ENCODE data around the gene OST4. TPM values are rescaled to one million over a fixed set of nuclear protein-coding genes. Genes with fewer than 3 reads are reported as not detected.
A peak's percentile ranks its signal among the peaks of the same experiment; 100 is the strongest.

Gene OST4
- total and polyA plus RNA-seq, 2 donors = 273 to 386 TPM

DNA sequence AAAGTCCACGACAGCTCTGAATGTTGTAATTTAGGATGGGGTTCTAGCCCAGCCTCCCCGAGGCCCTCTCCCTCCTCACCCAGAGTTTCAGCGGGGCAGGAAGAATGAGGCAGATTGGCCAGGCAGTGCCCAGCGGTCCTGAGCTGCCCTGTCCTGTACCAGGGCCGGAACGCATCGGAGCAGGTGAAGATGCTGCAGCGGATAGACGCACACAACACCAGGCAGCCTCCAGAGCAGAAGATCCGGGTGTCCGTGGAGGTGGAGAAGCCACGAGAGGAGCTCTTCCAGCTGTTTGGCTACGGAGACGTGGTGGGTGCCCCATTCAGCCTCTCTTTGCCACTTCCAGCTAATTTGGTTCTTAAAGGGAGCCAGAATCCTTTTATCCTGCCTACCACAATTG, 25.9 kb upstream of the OST4 start:
- Histone ChIP-seq H3K36me3 (ENCODE audit: insufficient read depth) (no peaks in the 10 kb centered on the region), H3K27ac (ENCODE audit: low read depth) (no peak overlapping the region), H3K4me1 (ENCODE audit: insufficient read depth) (no peaks in the 10 kb centered on the region), H3K4me3 (ENCODE audit: low read depth, low read length) (no peak overlapping the region)
- WGBS = 91% methylated on average over 14 of the region's 14 CpGs
- no peak for DNase-seq (ENCODE audit: extremely low spot score)

DNA sequence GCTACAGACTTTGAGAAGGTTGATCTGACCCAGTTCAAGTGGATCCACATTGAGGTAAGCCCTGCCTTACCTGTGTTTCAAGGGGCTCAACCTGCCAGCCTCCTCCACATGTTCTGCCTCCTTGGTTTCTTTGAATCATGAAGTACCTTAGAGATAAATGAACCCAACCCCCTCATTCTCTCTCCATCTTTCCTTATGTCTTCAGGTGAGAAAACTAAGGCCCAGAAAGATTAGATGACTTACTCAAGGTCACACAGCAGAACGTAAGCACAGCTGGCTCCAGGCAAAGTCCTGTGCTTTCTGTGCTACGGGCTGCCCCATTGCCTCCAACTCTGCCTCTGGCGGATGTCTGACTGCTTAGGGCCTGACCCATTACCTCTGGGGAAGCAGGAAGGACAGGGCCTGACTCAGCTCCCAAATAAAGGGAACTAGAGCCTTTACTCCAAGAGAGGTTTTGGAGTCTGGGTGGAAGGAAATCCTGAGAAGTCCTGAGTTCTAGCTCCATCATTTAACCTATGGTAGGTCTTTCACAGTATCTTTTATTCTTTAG, 25.4 kb upstream of the OST4 start:
- Histone ChIP-seq H3K27ac (ENCODE audit: low read depth) (no peak overlapping the region), H3K4me1 (ENCODE audit: insufficient read depth) (no peaks in the 10 kb centered on the region), H3K36me3 (ENCODE audit: insufficient read depth) (no peaks in the 10 kb centered on the region), H3K4me3 (ENCODE audit: low read depth, low read length) (no peak overlapping the region)
- 79% methylated on average over 3 of the region's 3 CpGs for WGBS
- DNase-seq (ENCODE audit: extremely low spot score) = no peak

DNA sequence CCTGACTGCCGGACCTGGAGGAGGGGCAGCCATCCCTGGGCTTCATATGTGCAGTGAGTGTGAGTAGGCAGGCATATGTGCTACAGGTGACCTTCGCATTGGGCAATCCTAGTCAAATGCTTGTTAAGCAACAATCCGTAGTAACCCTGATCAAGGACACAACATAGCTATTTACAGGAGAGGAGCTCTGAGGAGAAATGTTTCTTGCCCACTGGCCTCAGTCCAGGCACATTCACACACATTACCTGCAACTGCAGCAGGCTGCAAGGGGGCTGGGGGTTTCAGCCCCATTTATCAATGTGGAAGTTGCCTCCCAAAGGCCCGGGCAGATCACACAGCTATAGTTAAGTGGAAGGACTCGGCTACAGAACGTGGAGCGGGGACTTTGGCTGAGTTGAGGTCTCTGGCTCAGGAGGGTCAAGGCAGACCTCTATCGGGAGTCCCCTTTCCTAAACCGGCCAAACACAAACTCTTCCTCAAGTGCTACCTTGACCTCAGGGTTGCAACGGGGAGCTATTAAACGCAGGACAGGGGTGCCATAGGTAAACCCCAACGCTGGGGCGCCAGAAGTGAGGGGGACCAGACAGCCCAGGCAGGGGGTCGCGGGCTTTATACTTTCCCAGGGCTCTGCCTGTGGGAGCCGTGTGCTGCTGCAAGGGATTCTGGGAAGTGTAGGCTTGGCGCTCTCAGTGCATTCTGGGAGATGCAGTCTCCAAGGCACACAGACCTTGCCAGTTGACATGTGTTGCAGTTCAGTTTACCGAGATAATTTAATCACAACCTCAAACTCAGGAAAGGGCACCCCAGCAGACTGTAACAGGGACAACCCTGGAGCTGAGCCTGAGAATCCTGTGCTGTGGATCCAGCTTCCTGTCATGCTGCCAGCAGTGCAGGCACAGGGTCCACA, 24.5 kb upstream of the OST4 start:
- no peak for DNase-seq (ENCODE audit: extremely low spot score)
- 25% methylated on average over 18 of the region's 18 CpGs for WGBS
- Histone ChIP-seq H3K27ac (ENCODE audit: low read depth) (no peak overlapping the region), H3K4me1 (ENCODE audit: insufficient read depth) (no peaks in the 10 kb centered on the region), H3K4me3 (ENCODE audit: low read depth, low read length) (peak overlapping the region; percentile 5), H3K36me3 (ENCODE audit: insufficient read depth) (no peaks in the 10 kb centered on the region)

DNA sequence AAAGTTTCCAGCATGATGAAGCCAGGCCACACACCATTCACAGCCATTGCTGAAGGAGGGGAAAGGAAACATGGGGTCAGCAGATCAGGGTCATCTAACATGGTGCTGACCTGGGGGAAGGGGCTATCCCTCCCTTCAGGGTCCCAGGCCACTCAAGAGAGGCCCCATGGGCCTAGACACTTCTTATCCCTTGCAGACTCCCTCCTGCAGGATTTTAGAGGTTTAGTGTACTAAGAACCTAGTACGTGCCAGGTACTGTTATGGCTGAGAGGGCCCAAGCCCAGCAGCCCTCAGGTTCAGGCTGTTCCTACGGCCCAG, 23.9 kb upstream of the OST4 start:
- no peak overlapping the region for H3K27ac ChIP-seq (ENCODE audit: low read depth)
- H3K4me3 ChIP-seq (ENCODE audit: low read depth, low read length) = no peak overlapping the region
- WGBS = 94% methylated on average over 2 of the region's 2 CpGs
- H3K4me1 ChIP-seq (ENCODE audit: insufficient read depth) = no peaks in the 10 kb centered on the region
- H3K36me3 ChIP-seq (ENCODE audit: insufficient read depth) = no peaks in the 10 kb centered on the region
- DNase-seq (ENCODE audit: extremely low spot score) = no peak

DNA sequence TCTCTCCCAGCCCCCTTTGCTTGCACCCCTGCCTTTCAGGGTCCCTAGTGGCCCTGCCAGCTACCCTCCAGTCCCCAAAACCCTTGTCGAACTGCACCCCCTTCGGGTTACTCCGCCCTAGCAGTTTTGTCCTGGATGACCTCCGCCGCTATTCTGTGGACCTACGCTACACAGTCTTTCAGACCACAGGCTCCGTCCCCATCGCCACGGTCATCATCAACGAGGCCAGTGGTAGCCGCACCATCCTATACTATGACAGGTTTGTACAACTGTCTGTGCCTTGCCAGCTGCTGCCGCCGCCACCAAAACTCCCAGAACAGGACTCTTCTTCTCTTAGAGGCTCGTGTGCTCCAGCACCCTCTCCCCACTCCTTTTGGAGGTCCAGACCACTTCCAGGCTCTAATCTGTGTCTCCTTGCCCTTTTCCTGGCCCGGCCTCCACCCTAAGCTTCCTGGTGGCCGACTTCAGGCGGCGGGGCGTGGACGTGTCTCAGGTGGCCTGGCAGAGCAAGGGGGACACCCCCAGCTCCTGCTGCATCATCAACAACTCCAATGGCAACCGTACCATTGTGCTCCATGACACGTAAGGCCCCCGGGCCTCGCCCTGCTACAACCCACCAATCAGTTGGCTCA, 23.0 kb upstream of the OST4 start:
- no peak overlapping the region for H3K27ac ChIP-seq (ENCODE audit: low read depth)
- DNase-seq (ENCODE audit: extremely low spot score) = no peak
- no peak overlapping the region for H3K4me3 ChIP-seq (ENCODE audit: low read depth, low read length)
- H3K36me3 ChIP-seq (ENCODE audit: insufficient read depth) = no peaks in the 10 kb centered on the region
- H3K4me1 ChIP-seq (ENCODE audit: insufficient read depth) = no peaks in the 10 kb centered on the region
- WGBS = 92% methylated on average over 24 of the region's 24 CpGs

DNA sequence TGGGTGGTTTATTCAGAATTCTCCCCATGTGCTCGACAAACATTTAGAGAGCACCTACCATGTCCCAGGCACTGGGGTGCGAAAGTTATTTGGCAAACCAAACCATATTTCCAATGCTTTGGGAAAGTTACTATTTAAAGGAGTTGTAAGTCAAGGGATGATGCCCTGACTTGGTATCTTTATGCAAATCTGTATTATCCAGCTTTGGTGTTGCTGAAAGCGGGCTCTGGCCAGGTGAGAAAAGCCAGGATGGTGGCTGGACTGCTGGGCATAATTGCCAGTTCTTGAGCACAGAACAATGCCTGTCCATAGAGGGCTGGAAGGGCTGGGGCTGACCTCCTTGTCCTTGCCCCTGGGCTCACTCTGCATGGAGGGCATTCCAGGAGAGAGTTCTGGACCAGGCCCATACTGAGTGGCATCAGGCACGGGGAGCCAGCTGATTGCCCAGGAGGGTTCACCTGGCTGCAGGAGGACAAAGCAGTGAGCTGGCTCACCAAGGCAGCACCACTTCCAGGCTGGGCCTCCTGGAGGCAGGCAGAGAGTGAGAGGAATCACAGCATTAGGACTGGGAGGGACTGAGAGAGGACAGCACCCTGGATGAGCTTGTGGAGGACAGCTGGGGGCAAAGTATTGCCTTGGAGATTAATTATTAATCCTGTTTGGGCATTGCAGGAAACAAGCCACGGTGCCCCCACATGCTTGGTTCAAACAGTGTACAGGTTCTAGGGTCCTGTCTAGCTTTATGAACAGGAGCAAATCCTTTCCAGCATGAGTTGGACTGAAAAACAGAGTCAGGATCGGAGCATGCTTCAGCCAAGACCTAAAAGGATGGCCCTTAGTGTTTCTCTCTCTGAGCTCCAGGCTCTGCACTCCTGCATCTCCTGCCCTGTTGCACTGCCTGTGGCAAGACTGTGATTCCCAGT, 22.2 kb upstream of the OST4 start:
- Histone ChIP-seq H3K4me3 (ENCODE audit: low read depth, low read length) (no peak overlapping the region), H3K4me1 (ENCODE audit: insufficient read depth) (no peaks in the 10 kb centered on the region), H3K27ac (ENCODE audit: low read depth) (no peak overlapping the region), H3K36me3 (ENCODE audit: insufficient read depth) (no peaks in the 10 kb centered on the region)
- no peak for DNase-seq (ENCODE audit: extremely low spot score)
- 87% methylated on average over 6 of the region's 6 CpGs for WGBS

DNA sequence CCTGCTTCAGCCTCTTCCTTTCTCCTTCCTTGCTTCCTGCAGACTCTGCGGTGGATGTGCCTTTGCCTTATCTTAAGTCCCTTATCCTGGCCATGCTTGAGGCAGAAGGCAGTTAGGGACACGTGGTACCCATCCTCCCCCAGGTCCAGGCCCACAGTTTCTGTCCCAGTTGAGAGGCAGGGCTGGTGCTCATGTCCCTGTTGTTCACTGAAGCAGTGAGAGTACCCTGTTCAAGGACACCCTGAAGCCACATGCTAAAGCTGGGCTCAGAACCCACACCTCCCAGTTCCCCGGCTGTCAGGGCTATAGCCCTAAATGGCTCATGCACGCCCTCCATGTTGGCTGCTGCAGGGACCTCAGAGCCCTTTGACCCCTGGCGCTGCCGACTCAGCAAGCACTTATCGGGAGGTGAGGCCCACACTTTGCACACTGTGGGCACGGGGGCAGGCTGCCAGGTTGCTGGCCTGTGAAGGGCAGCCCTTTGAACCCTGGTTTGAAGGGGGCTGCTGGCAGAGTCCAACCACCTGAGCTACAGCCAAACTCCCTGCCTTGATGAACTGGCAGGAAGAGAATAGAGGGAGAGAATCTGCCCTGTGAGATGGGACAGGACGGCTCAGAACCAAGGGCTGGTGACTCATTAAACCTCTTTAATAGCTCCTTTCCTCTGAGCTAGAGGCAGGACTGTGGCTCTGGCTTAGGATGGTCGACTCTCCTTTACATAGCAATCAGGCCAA, 21.4 kb upstream of the OST4 start:
- DNase-seq (ENCODE audit: extremely low spot score) = no peak
- Histone ChIP-seq H3K4me1 (ENCODE audit: insufficient read depth) (no peaks in the 10 kb centered on the region), H3K36me3 (ENCODE audit: insufficient read depth) (no peaks in the 10 kb centered on the region), H3K4me3 (ENCODE audit: low read depth, low read length) (no peak overlapping the region), H3K27ac (ENCODE audit: low read depth) (no peak overlapping the region)
- 71% methylated on average over 10 of the region's 10 CpGs for WGBS

DNA sequence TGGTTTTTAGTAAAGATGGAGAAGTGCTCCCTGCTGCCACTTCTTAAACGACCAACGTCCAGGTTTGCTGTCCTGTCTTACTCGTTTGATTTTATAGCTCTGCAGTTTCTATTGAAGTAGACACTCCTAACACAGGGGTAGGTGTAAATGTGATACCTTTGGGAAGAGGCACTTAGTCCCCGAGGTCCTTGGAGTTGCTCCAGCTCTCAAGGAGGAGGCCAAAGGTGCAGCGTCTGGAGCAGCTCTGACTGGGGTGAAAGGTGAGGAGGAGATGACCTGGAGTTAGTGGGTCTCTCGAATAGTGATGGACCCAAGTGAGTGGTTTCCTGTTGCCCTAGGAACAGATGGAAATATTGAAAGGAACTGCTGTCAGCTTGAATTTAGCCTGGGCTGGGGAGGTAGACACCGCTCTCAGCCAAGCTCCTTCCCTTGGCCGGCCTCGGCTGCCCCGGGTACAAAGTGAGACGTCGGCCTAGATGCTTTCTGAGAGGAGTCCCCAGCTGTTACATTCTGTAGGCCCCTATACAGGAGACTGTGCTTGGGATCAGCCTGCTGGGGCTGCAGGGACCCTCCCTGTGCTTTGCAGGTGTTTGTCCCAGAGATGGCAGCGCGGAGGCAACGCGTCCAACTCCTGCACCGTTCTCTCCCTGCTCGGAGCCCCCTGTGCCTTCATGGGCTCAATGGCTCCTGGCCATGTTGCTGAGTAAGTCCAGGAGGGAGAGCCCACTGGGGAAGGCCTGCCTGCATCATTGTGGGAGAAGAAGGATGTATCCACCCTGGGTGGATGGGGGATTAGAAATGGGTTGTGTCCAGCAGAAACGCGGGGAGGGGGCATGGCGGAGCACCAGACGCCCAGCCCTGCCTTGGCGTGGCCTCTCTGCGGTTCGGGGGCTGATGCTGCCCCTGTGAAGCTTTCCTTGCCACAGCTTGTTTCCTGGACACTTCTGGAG, 20.6 kb upstream of the OST4 start:
- no peak overlapping the region for H3K27ac ChIP-seq (ENCODE audit: low read depth)

DNA sequence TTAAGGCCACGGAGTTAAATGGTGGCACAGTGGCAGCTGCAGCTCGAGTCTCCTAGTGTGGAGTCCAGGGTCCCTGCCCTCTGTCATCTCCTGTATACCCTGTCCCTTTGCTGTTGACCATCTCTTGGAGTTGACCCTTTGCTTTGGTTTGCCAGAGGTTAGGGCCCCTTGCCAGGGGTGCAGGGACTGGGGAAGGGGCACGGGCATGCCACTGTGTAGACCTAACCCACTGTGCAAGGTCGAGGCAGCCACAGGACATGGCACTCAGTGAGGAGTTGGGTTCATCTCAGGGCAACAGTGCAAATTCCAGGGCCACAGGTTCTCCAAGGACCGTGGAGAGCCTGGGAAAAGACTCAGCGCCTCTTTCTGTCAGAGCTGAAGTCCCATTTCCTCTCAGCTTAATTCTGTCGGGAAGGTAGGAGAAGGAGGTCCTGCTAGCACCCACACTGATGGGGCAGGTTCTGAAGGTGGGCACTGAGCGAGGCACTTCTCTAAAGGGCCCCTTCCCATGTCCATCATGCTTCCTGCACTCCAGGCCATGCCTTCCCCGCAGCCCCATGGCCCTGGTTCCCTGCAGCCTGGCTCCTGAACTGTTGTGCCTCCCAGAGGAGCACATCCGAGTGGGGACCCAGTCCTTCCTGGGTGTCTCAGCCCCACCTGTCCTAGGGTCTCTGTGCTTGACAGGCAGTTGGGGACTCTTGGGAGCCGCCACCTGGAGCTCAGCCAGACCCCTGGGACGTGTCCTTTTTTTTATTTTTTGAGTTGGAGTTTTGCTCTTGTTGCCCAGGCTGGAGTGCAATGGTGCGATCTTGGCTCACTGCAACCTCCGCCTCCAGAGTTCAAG, 17.9 kb upstream of the OST4 start:
- DNase-seq (ENCODE audit: extremely low spot score) = no peak
- H3K4me1 ChIP-seq (ENCODE audit: insufficient read depth) = peaks cover 1% of the 10 kb centered on the region
- H3K27ac ChIP-seq (ENCODE audit: low read depth) = no peak overlapping the region
- 87% methylated on average over 14 of the region's 14 CpGs for WGBS
- H3K36me3 ChIP-seq (ENCODE audit: insufficient read depth) = no peaks in the 10 kb centered on the region
- H3K4me3 ChIP-seq (ENCODE audit: low read depth, low read length) = no peak overlapping the region

More for the DNA sequence above, 20.6 kb upstream of the OST4 start:
- no peaks in the 10 kb centered on the region for H3K36me3 ChIP-seq (ENCODE audit: insufficient read depth)
- peaks cover 1% of the 10 kb centered on the region for H3K4me1 ChIP-seq (ENCODE audit: insufficient read depth)
- H3K4me3 ChIP-seq (ENCODE audit: low read depth, low read length) = no peak overlapping the region
- DNase-seq (ENCODE audit: extremely low spot score) = no peak
- 76% methylated on average over 25 of the region's 25 CpGs for WGBS

DNA sequence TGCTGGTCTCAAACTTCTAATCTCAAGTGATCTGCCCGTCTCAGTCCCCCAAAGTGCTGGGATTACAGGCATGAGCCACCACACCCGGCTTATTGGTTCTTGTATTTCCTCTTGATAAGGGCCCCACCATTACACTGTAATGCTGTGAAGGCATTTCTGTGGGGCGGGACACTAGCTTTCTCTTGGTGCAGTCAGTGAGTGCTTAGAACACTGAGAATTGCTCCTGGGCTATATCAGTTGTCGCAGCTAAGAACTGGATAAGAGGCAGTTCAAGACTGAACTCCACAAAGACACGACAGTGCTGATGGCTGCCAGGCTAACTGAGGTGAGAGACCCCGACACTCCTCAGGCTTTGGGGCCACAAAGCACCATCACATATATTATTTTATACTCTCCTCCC, 17.2 kb upstream of the OST4 start:
- Histone ChIP-seq H3K4me1 (ENCODE audit: insufficient read depth) (peaks cover 1% of the 10 kb centered on the region), H3K27ac (ENCODE audit: low read depth) (no peak overlapping the region), H3K4me3 (ENCODE audit: low read depth, low read length) (no peak overlapping the region), H3K36me3 (ENCODE audit: insufficient read depth) (no peaks in the 10 kb centered on the region)
- 90% methylated on average over 6 of the region's 6 CpGs for WGBS
- no peak for DNase-seq (ENCODE audit: extremely low spot score)

DNA sequence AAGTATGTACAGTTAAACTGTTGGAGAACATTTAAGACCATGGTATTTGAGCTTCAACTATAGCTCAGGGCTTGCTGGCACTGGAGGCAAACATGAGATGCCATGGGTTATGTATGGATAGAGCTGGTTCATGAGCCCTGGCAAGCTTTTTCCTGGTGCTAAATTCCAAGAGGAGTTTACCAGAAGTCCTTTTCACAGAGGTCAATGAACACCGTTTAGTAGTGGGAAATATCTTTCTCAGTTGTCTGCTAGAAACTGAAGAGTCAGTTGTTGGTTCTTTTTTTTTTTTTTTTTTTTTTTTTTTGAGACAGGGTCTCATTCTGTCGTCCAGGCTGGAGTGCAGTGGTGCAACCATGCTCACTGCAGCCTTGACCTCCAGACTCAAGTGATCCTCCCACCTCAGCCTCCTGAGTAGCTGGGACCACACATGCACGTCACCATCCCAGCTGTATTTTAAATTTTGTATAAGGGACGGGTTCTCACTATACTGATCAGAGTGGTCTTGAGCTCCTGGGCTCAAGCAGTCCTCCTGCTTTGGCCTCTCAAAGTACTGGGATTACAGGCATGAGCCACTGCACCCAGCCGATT, 16.5 kb upstream of the OST4 start:
- Histone ChIP-seq H3K4me3 (ENCODE audit: low read depth, low read length) (no peak overlapping the region), H3K27ac (ENCODE audit: low read depth) (no peak overlapping the region), H3K4me1 (ENCODE audit: insufficient read depth) (peaks cover 1% of the 10 kb centered on the region), H3K36me3 (ENCODE audit: insufficient read depth) (no peaks in the 10 kb centered on the region)
- 91% methylated on average over 5 of the region's 5 CpGs for WGBS
- DNase-seq (ENCODE audit: extremely low spot score) = no peak
